Measurements from ENCODE around the gene FOXK2. TPM values are rescaled to one million over a fixed set of nuclear protein-coding genes. Genes with fewer than 3 reads are reported as not detected.

Gene FOXK2
- total RNA-seq, 2 donors from 2014 or later, result 27.8 to 40.3 TPM

DNA sequence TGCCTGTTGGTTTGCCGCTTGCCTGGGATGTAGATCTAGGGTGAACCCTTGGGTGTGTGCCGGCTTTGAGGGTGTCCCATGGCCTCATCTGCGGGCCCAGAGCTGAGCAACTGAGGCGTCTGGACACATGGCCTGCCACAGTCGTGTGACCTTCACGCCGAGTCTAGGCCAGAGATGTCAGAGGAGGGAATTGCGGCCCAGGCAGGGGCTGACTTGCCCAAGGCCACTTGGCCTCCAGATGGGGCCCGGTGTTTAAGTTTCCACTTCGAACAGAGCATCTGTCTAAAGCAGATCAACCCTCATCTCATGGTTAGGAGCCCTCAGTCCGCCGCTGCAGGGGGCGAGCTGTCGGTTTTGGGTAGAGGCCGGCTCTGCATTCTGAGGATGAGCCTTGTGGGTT lies 28.0 kb upstream of the FOXK2 start:
- Histone ChIP-seq H3K27ac (no peak overlapping the region), H3K36me3 (peaks cover 13% of the 10 kb centered on the region), H3K4me1 (peaks cover 0 to 23% of the 10 kb centered on the region in 2 donors), H3K4me3 (no peak overlapping the region), H3K27me3 (no peaks in the 10 kb centered on the region), H3K9me3 (no peaks in the 10 kb centered on the region)
- TF ChIP-seq, protein P1, sequence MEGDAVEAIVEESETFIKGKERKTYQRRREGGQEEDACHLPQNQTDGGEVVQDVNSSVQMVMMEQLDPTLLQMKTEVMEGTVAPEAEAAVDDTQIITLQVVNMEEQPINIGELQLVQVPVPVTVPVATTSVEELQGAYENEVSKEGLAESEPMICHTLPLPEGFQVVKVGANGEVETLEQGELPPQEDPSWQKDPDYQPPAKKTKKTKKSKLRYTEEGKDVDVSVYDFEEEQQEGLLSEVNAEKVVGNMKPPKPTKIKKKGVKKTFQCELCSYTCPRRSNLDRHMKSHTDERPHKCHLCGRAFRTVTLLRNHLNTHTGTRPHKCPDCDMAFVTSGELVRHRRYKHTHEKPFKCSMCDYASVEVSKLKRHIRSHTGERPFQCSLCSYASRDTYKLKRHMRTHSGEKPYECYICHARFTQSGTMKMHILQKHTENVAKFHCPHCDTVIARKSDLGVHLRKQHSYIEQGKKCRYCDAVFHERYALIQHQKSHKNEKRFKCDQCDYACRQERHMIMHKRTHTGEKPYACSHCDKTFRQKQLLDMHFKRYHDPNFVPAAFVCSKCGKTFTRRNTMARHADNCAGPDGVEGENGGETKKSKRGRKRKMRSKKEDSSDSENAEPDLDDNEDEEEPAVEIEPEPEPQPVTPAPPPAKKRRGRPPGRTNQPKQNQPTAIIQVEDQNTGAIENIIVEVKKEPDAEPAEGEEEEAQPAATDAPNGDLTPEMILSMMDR (IDR thresholded peaks at IDR 0.05), result no peak
- no peak for DNase-seq (ENCODE audit: low spot score)

DNA sequence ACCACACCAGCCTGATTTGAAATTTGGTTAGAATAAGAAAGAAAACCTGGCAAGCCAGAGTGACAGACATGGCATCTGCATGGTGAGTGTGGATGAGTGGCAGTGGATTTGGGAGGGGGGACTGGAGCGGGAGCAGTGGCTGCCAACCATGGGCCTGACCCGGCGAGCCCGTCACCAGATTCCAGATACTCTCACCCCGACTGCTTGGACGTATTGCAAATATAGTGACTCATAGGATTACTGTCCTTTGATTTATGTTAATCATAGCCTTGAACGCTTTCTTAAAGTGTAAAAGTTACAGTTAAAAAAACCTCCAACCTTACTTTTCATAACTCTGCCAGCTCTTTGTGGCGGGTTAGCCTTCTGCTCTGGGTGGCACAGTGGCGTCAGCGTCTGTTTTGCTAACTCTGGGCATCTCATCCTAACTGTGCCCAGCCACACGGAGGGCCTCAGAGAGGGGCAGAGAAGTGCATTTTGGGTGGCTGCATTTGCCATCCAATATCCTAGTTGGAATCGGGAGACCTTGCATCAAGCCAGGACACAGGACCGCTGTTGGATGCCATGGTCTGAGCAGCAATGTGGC lies 26.8 kb upstream of the FOXK2 start:
- Histone ChIP-seq H3K9me3 (no peaks in the 10 kb centered on the region), H3K4me3 (no peak overlapping the region), H3K27ac (no peak overlapping the region), H3K27me3 (no peaks in the 10 kb centered on the region), H3K4me1 (peaks cover 0 to 27% of the 10 kb centered on the region in 2 donors), H3K36me3 (peaks cover 1% of the 10 kb centered on the region)
- no peak for DNase-seq (ENCODE audit: low spot score)
- TF ChIP-seq, protein P1 (IDR thresholded peaks at IDR 0.05), result no peak

DNA sequence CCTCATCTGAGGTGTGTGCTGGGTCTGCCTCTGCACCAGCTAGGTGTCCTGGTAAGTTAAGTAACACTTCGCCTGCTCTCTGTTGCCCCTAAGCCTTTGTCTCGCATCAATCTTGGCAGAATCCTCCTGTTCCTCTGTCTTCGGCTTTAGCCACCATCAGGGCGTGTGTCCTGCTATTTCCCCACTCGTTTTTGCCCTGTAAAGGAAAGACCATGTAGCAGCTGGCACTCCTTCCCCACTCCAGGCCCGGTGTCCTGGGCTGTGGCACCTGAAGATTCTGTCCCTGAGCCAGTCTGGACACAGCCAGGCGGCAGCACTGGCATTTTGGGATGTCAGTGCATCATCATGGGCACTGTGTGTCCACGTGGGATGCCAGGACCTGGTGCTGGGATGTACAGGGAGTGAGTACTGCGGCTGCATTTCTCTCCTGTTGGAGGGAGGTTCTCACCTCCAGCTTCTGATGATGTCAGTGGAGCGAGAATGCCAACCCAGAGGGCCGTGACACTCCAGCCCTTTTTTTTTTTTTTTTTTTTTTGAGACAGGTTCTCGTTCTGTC lies 26.2 kb upstream of the FOXK2 start:
- no peak overlapping the region for H3K4me3 ChIP-seq
- TF ChIP-seq, protein P1 (IDR thresholded peaks at IDR 0.05), result no peak
- DNase-seq (ENCODE audit: low spot score), result no peak
- H3K27me3 ChIP-seq, result no peaks in the 10 kb centered on the region
- H3K27ac ChIP-seq, result no peak overlapping the region
- peaks cover 0 to 28% of the 10 kb centered on the region in 2 donors for H3K4me1 ChIP-seq
- H3K36me3 ChIP-seq, result no peaks in the 10 kb centered on the region
- H3K9me3 ChIP-seq, result no peaks in the 10 kb centered on the region

GRCh38 chr17:82494236-82495055 lies 25.1 kb upstream of the FOXK2 start:
- Histone ChIP-seq H3K27me3 (no peaks in the 10 kb centered on the region), H3K9me3 (no peaks in the 10 kb centered on the region), H3K27ac (peak overlapping the region; percentile 43 to 51), H3K4me3 (no peak overlapping the region), H3K4me1 (peaks cover 0 to 22% of the 10 kb centered on the region in 2 donors), H3K36me3 (no peaks in the 10 kb centered on the region)
- DNase-seq (ENCODE audit: low spot score), result peak; percentile 96
- TF ChIP-seq, protein P1 (IDR thresholded peaks at IDR 0.05), result peak; percentile 85 to 91

DNA sequence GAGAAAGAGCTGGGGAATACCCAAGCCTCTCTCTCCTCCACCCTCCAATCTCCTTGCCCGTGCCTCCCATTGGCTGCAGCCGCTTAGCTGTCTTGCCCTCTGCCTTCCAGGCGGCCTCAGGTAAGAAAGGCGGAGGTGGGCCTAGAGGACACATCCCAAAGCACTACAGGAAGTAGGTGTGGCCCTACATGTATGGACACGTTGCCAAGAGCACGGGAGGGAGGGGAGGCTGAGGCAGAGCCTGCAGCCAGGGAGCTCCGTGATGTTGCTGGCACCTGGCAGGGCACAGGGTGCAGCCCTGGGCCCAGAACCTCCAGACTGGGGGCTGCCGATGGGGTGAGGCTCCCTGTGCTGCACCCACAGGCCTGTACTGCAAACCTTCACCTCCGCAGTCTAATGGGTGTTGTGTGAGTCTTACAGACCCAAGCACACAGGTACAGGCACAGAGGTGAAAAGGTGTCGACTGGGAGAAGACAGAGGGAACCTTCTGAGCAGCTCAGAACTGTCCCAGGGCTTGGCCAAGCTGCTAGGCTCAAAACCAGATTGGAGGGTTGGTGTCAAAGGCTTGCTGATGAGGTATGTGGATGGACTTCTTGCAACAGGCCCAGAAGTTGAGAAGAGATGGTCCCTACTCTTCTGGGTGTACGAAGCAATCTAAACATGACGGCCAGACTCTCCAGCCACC lies 23.5 kb upstream of the FOXK2 start:
- peak overlapping the region; percentile 93 to 95 for H3K27ac ChIP-seq
- no peaks in the 10 kb centered on the region for H3K27me3 ChIP-seq
- no peaks in the 10 kb centered on the region for H3K36me3 ChIP-seq
- H3K4me1 ChIP-seq, result peaks cover 0 to 22% of the 10 kb centered on the region in 2 donors
- DNase-seq (ENCODE audit: low spot score), result no peak
- TF ChIP-seq, protein P1 (IDR thresholded peaks at IDR 0.05), result no peak
- H3K4me3 ChIP-seq, result no peak overlapping the region
- no peaks in the 10 kb centered on the region for H3K9me3 ChIP-seq
